CD4-positive, alpha-beta T cell treated with Interleukin-6 at 100 ng/mL for 8 hours (primary cell): ENCODE results near the gene GPR176.

ENCODE experiments used
- DNase-seq: peaks from one replicate; pipeline ENCODE4 v3.0.0-alpha.2; 2020; ENCODE audit warnings: mixed read lengths, low spot score

The GPR176 gene

GRCh38 chr15:39783244-39783820 lies 136.7 kb downstream of the GPR176 start:
- no peak for DNase-seq

GRCh38 chr15:39782441-39783138 lies 137.5 kb downstream of the GPR176 start, which contains the start of gene FSIP1:
Gene FSIP1 (minus strand): TSS chr15:39782841. CDS start chr15:39776524, 6,317 bp downstream.
- DNase-seq, result peak; percentile 96

DNA sequence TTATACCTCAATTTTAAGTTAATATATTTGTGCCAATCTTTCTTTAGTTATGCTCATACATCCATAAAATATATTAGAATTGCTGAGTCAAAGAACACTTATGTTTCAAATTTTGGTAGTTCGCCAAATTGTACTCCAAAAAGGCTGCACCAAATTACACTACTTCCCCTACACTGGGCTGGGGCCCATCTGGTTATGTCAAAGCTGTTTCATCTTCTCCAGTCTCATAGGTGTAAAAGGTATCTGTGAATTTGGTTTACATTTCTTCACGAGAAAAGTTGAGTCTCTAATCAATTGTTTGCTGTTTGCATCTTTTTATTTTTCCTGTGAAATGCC lies 138.1 kb downstream of the GPR176 start:
- no peak for DNase-seq

DNA sequence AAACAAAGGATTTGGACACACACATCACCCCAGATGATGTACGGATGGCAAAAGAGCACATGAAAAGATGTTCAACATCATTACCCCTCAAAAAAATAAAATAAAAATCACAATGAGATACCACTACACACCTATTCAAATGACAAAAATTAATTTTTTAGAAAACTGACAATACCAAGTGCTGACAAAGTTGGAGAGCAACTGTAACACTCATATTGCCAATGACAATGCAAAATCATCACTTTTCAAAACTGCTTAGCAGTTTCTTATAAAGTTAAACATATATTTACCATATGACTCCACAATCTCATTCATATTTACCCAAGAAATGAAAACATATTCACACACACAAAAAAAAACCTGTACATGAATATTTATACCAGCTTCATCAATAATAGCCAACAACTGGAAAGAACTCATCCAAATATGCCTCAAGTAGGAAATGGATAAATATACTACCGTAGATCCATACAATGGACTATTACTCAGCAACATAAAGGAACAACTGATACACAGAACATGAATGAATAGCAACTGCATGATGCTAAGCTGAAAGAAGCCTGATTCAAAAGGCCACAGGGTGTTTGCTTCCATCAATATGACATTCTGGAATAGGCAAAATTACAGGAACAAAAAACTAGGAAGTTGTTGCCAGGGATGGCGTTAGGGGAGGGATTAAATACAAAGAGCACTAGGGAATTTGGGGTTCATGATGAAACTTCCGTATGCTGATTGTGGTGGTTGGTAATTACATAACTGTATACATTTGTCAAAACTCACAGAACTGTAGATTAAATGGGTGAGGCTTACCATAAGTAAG lies 138.7 kb downstream of the GPR176 start:
- no peak for DNase-seq

GRCh38 chr15:39778021-39778420 lies 142.0 kb downstream of the GPR176 start:
- no peak for DNase-seq

GRCh38 chr15:39777496-39777895 lies 142.6 kb downstream of the GPR176 start:
- DNase-seq, result no peak

DNA sequence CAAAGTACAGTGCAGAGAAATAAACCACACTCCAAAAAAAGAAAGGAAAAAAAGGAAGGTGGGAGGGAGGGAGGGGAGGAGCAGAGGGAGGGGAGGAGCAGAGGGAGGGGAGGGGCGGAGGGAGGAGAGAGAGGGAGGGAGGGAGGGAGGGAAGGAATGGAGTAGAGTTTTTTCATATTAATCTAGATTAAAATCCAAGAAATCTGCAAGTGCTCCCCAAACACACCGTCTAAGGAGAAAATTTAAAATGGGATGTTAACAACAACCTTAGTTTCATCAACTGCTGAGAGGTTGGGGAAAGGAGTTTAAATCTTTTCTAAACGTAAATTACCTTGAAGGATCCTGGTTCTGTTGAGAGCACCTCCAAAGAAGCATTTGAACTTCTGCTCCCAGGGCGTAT lies 144.0 kb downstream of the GPR176 start:
- DNase-seq, result no peak

DNA sequence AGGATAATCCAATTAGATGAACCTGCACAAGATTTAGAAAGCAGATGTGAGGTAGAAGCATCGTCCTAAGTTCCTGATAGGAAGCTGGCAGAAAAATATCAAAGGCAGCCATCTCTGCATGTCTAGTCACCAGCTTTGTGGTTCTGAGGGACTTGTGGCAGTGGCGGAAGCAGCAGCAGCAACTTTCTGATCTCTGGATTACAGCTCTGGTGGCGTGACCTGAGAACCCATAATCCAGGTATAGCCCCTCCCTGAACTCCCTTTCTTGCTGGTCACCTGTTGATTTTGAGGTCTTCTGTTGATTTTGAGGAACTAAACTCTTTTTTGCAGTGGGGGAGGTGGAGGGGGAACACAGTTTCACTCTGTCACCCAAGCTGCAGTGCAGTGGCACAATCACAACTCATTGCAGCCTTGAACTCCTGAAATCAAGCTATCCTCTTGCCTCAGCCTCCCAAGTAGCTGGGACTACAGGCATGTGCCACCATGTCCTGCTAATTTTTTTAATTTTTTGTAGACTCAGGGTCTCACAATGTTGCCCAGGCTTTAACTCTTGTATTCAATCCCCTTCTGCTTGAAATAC lies 145.3 kb downstream of the GPR176 start:
- DNase-seq, result peak; percentile 66

DNA sequence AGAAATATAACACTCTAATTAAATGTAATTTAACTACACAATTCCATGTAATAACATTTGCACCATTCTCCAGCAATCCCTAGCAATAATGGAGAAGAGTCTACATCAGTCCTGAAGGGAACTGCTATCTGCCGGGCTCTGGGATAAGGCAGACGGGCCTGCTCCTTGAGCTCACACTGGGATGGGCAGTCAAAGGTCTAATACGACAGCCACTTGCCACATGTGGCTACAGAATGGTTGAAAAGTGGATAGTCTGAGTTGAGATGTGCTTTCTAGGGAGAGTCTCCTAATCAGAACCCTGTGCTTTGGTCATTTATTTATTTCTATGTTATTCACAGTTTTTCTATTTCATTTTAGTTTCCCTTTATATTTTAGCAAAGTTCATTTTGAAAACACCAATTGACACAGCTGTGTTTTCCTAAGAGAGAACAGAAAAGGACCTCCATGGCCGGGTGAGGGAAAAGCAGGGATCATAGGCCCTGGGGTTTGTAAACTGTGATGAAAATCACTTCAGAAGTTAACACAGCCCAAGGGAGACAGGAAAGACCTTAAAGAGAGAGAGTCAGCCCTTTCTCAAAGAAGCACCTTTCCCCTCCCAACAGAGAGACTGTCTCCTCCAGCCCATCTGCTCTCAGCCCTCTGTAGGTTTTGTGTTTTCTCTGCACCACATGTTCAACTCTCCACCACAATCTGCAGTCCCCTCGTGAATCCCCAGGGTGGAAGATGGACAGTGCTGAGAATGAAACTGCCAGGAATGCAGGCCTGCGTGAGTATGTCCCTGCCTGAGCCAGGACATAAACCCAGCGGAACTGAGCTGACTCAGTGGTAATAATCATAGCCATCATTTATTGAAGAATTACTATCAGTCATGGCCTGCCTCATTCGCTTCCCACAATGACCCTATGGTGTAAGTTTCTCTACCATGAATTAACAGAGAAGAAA lies 149.0 kb downstream of the GPR176 start:
- DNase-seq, result no peak

- DNase-seq, result no peak
Observed at GRCh38 chr15:39767921-39768320, 152.1 kb downstream of the GPR176 start.

GRCh38 chr15:39761006-39761405 lies 159.1 kb downstream of the GPR176 start:
- no peak for DNase-seq

DNA sequence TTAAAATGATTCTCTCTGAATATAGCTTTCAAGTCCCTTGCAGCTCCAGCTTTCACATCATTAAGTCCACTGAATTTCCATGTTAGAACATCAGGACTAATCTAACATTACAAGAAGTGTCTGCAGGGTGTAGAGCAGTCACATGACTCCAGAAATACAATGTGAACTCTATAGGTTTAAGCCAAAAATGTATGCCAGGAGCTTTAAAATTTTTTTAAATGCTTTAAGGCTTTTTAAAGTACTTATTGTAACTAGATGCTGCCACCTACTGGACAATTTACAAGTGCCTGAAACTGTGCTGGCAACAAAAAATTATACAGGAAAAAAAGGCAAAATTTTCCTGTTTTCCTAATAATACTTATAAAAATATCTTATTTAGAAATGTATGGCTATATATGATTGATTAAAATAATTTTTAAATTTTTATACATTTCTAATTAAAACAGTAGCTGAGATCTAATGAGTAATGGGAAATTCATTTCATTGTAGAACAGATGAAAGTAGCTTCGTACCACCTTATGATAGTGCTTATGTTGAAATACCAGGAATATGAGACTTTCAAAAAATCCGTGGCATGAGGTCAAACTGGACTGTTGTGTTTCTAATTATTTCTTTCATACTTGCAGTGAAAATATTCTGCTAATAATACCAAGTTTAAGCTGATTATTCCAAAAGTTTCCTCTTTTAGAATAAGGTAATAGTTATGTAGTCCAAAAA lies 163.1 kb downstream of the GPR176 start:
- DNase-seq, result peak; percentile 46

DNA sequence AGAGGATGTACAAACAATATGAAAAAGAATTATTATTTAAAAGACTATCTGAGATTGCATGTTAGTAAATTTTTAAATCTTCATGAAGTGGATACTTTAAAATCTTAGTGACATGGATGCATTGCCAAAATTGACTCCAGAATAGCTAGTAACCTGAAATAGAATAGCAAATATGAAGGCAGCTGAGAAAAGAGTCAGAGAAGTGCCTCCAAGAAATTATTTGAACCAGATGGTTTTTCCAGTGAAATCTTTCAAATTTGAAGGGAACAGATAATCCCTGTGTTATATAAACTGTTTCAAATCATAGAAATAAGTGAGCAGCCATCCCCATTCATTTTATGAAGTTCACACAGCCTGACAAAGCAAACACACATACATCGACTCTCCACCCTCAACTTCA lies 167.1 kb downstream of the GPR176 start:
- DNase-seq, result no peak

GRCh38 chr15:39752246-39752645 lies 167.8 kb downstream of the GPR176 start:
- DNase-seq, result no peak
